Dedifferentiated amniotic fluid mesenchymal stem cell (primary cell): ENCODE results near the gene SLC25A13.

Experiments used
- DNase-seq: peaks from one replicate; pipeline ENCODE4 v3.0.0-alpha.2; 2016; ENCODE audit errors: extremely low spot score

SLC25A13 gene

GRCh38 chr7:96203786-96204185, 118.1 kb downstream of the SLC25A13 start:
- no peak for DNase-seq

- DNase-seq = no peak
Measured at GRCh38 chr7:96202102-96202501, 119.8 kb downstream of the SLC25A13 start.

GRCh38 chr7:96200740-96201139, 121.2 kb downstream of the SLC25A13 start:
- no peak for DNase-seq

- DNase-seq = peak; percentile 19
Measured at GRCh38 chr7:96199421-96199820, 122.5 kb downstream of the SLC25A13 start.

- no peak for DNase-seq
Measured at GRCh38 chr7:96198047-96198636, 123.8 kb downstream of the SLC25A13 start.

- DNase-seq = no peak
Measured at GRCh38 chr7:96196676-96197075, 125.2 kb downstream of the SLC25A13 start.

- DNase-seq = peak; percentile 49
Measured at GRCh38 chr7:96189129-96189820, 132.6 kb downstream of the SLC25A13 start.

- peak; percentile 46 for DNase-seq
Measured at GRCh38 chr7:96188591-96188991, 133.3 kb downstream of the SLC25A13 start.

- no peak for DNase-seq
Measured at GRCh38 chr7:96188174-96188581, 133.7 kb downstream of the SLC25A13 start.

GRCh38 chr7:96187735-96188134, 134.2 kb downstream of the SLC25A13 start:
- DNase-seq = no peak

- no peak for DNase-seq
Measured at GRCh38 chr7:96184783-96185182, 137.1 kb downstream of the SLC25A13 start.

GRCh38 chr7:96183163-96183670, 138.7 kb downstream of the SLC25A13 start:
- no peak for DNase-seq

GRCh38 chr7:96182424-96183158, 139.3 kb downstream of the SLC25A13 start:
- DNase-seq = no peak

- no peak for DNase-seq
Measured at GRCh38 chr7:96181174-96181573, 140.7 kb downstream of the SLC25A13 start.

GRCh38 chr7:96179837-96180236, 142.1 kb downstream of the SLC25A13 start:
- no peak for DNase-seq

- DNase-seq = no peak
Measured at GRCh38 chr7:96179341-96179740, 142.6 kb downstream of the SLC25A13 start.

- no peak for DNase-seq
Measured at GRCh38 chr7:96178581-96178980, 143.3 kb downstream of the SLC25A13 start.

GRCh38 chr7:96177353-96177752, 144.5 kb downstream of the SLC25A13 start:
- DNase-seq = no peak

GRCh38 chr7:96174812-96175211, 147.1 kb downstream of the SLC25A13 start:
- no peak for DNase-seq

GRCh38 chr7:96173781-96174180, 148.1 kb downstream of the SLC25A13 start:
- no peak for DNase-seq

- no peak for DNase-seq
Measured at GRCh38 chr7:96169439-96169838, 152.5 kb downstream of the SLC25A13 start.

GRCh38 chr7:96167424-96167823, 154.5 kb downstream of the SLC25A13 start:
- no peak for DNase-seq

- DNase-seq = no peak
Measured at GRCh38 chr7:96161897-96162296, 160.0 kb downstream of the SLC25A13 start.
